HepG2 (cell line): Measurements from ENCODE around the gene SMAD1.

Experiments
- SMARCE1 ChIP-seq: fragments of 450-650 bp; IDR thresholded peaks from 2 replicates; pipeline ENCODE4 v1.6.1; 2017; ENCODE audit warnings: borderline replicate concordance
- ZNF510 ChIP-seq: sonication (generic); formaldehyde crosslinking; IDR thresholded peaks from 2 replicates; pipeline ENCODE4 v1.4.0; 2020; ENCODE audit warnings: low read depth, mild to moderate bottlenecking, missing genetic modification reagents

GRCh38 chr4:145481942-145482208, 222 bp downstream of the SMAD1 start:
- TF ChIP-seq SMARCE1 (no peak), ZNF510 (CRISPR knock-in tag) (no peak)
